A673 (cell line): ENCODE results near the gene ICOS. TPM values are rescaled to one million over a fixed set of nuclear protein-coding genes. Genes with fewer than 3 reads are reported as not detected.

ENCODE experiments used
- BruUV-seq: library from RNA; stranded (reverse); fragments of 400-500 nt; replicated peaks from 2 replicates; lab custom pipeline; 2021; lab: Mats Ljungman, UMichigan
- CTCF ChIA-PET: fragments of 300-600 bp; sonication (Branson Sonifier 250); formaldehyde crosslinking; loops from one replicate; lab custom pipeline; 2022; ENCODE audit warnings: antibody characterized with exemption; lab: Charles Lee
- POLR2A ChIA-PET: fragments of 300-600 bp; sonication (Branson Sonifier 250); formaldehyde crosslinking; loops from one replicate; lab custom pipeline; 2022; ENCODE audit warnings: antibody characterized with exemption; ENCODE audit not compliant: low non-redundant PET; lab: Charles Lee
- DNase-seq: peaks from one replicate; pipeline ENCODE4 v3.0.0-alpha.2; 2015; ENCODE audit warnings: low spot score
- H3K27ac ChIP-seq: fragments of 200-600 bp; sonication (generic); 2 replicates; pipeline ENCODE4 v1.5.1; 2016; ENCODE audit warnings: mixed run types, low read depth, mild to moderate bottlenecking, mixed read lengths, antibody characterized with exemption, low read length; ENCODE audit not compliant: poor library complexity, severe bottlenecking
- H3K27me3 ChIP-seq: fragments of 200-600 bp; sonication (generic); replicated peaks from 2 replicates; pipeline ENCODE4 v1.6.1; 2017; ENCODE audit warnings: mixed run types, low read depth, mild to moderate bottlenecking, mixed read lengths, antibody characterized with exemption, low read length; ENCODE audit not compliant: insufficient read depth, poor library complexity
- H3K36me3 ChIP-seq: fragments of 200-600 bp; sonication (generic); 2 replicates; pipeline ENCODE4 v1.6.1; 2016; ENCODE audit warnings: mixed run types, mild to moderate bottlenecking, mixed read lengths, antibody characterized with exemption, low read length; ENCODE audit not compliant: insufficient read depth, poor library complexity, severe bottlenecking
- H3K4me1 ChIP-seq: fragments of 200-600 bp; sonication (generic); 2 replicates; pipeline ENCODE4 v1.6.1; 2017; ENCODE audit warnings: mixed run types, mild to moderate bottlenecking, mixed read lengths, antibody characterized with exemption, low read length; ENCODE audit not compliant: insufficient read depth, poor library complexity, severe bottlenecking
- H3K4me3 ChIP-seq: fragments of 200-600 bp; sonication (generic); 2 replicates; pipeline ENCODE4 v1.5.1; 2016; ENCODE audit warnings: low read depth, mixed run types, mild to moderate bottlenecking, mixed read lengths, low read length; ENCODE audit not compliant: poor library complexity, severe bottlenecking
- H3K9me3 ChIP-seq: fragments of 200-600 bp; sonication (generic); 2 replicates; pipeline ENCODE4 v1.6.1; 2016; ENCODE audit warnings: mixed run types, low read depth, mild to moderate bottlenecking, mixed read lengths, antibody characterized with exemption, low read length; ENCODE audit not compliant: poor library complexity, severe bottlenecking
- CTCF ChIP-seq: fragments of 300-800, 200-600 bp; sonication (generic); conservative IDR thresholded peaks from 2 replicates; pipeline ENCODE4 v1.5.1; 2017; ENCODE audit warnings: low read depth, mild to moderate bottlenecking, antibody characterized with exemption, low read length, moderate library complexity, mixed read lengths
- EZH2 ChIP-seq: fragments of 200-600 bp; sonication (generic); IDR thresholded peaks from 2 replicates; pipeline ENCODE4 v1.6.1; 2017; ENCODE audit warnings: borderline replicate concordance, low read depth, mild to moderate bottlenecking, mixed read lengths, antibody characterized with exemption, low read length; ENCODE audit not compliant: poor library complexity, severe bottlenecking
- intact Hi-C: fragments of 100-400 bp; cut with micrococcal nuclease; formaldehyde crosslinking; loops from one replicate; pipeline ENCODE4 v1.10.0; 2022; ENCODE audit not compliant: unreplicated experiment
- total RNA-seq: library from RNA; stranded (reverse); gene quantifications from 2 replicates; pipeline ENCODE4 v1.2.3, GENCODE V29; 2021

The ICOS gene
- total RNA-seq, 1 experiment from 2014 or later: not detected

GRCh38 chr2:203948733-203949132 lies 12.2 kb downstream of the ICOS start:
- H3K27me3 ChIP-seq: no peaks in the 10 kb centered on the region
- H3K9me3 ChIP-seq: no peaks in the 10 kb centered on the region
- H3K4me3 ChIP-seq: no peak overlapping the region
- CTCF ChIA-PET: no interaction called here
- no TSS peak for BruUV-seq
- no peak overlapping the region for H3K27ac ChIP-seq
- POLR2A ChIA-PET: no interaction called here
- no peaks in the 10 kb centered on the region for H3K4me1 ChIP-seq
- TF ChIP-seq CTCF: no peak
- no peak for TF ChIP-seq EZH2
- intact Hi-C loops: no loop called here
- H3K36me3 ChIP-seq: no peaks in the 10 kb centered on the region
- no peak for DNase-seq

- H3K27ac ChIP-seq: no peak overlapping the region
- intact Hi-C loops: no loop called here
- no peaks in the 10 kb centered on the region for H3K36me3 ChIP-seq
- TF ChIP-seq CTCF: no peak
- H3K9me3 ChIP-seq: no peaks in the 10 kb centered on the region
- no TSS peak for BruUV-seq
- H3K4me3 ChIP-seq: no peak overlapping the region
- ChIA-PET CTCF (no interaction called here), POLR2A (no interaction called here)
- DNase-seq: no peak
- H3K27me3 ChIP-seq: no peaks in the 10 kb centered on the region
- no peaks in the 10 kb centered on the region for H3K4me1 ChIP-seq
Measured at GRCh38 chr2:203949228-203949627, 12.7 kb downstream of the ICOS start.

GRCh38 chr2:203951366-203951902 lies 14.9 kb downstream of the ICOS start:
- no TSS peak for BruUV-seq
- Histone ChIP-seq H3K4me3 (no peak overlapping the region), H3K9me3 (no peaks in the 10 kb centered on the region), H3K36me3 (no peaks in the 10 kb centered on the region), H3K27ac (no peak overlapping the region), H3K4me1 (no peaks in the 10 kb centered on the region), H3K27me3 (no peaks in the 10 kb centered on the region)
- ChIA-PET POLR2A (no interaction called here), CTCF (no interaction called here)
- DNase-seq: no peak
- intact Hi-C loops: no loop called here
- no peak for TF ChIP-seq EZH2
- TF ChIP-seq CTCF: no peak
